Measurements from ENCODE around the gene ZMAT1.
A peak's percentile ranks its signal among the peaks of the same experiment; 100 is the strongest.

DNA sequence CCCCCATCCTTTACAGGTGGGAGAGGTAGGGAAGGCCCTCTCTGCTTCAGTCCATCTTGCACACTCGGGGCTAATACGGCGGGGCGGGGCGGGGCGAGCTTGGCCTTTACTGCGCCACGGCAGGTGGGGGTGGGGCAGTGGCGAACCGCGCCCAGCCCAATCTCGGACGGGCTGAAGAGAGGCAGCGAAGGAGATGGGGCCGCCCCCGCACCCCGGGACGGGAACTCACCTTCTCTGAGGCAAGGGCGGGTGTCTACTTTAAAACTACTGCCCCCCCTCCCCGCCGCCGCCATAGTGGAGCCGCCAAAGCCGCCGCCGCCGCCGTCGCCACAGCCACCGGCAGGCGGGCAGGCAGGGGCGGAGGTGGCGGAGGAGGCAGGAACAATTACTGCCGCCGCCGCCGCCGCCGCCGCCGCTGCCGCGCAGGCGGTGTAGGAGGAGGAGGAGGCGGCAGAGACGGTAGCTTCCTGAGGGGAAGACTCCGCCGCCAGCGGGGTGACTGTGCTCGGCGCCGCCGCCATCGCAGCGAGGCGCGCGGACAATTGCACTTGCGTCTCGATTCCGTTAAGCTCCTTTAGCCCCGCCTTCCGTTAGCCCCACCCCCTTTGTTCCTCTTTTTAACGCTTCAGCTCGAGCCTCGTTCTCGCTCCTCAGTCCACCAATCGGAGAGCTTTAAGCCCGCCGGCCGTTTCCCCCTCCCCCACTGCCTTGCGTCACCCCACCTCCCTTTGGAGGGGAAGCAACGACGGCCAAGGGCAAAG is at the start of gene ZMAT1:
- TF ChIP-seq EZH2 (IDR thresholded peaks at IDR 0.05; ENCODE audit: borderline replicate concordance, insufficient read depth, low read length, poor library complexity, severe bottlenecking): no peak
- TF ChIP-seq, protein P1, sequence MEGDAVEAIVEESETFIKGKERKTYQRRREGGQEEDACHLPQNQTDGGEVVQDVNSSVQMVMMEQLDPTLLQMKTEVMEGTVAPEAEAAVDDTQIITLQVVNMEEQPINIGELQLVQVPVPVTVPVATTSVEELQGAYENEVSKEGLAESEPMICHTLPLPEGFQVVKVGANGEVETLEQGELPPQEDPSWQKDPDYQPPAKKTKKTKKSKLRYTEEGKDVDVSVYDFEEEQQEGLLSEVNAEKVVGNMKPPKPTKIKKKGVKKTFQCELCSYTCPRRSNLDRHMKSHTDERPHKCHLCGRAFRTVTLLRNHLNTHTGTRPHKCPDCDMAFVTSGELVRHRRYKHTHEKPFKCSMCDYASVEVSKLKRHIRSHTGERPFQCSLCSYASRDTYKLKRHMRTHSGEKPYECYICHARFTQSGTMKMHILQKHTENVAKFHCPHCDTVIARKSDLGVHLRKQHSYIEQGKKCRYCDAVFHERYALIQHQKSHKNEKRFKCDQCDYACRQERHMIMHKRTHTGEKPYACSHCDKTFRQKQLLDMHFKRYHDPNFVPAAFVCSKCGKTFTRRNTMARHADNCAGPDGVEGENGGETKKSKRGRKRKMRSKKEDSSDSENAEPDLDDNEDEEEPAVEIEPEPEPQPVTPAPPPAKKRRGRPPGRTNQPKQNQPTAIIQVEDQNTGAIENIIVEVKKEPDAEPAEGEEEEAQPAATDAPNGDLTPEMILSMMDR (IDR thresholded peaks at IDR 0.05; ENCODE audit: poor library complexity, severe bottlenecking): no peak
- TF ChIP-seq RAD21 (conservative IDR thresholded peaks at IDR 0.05): no peak
- peak; percentile 93 for TF ChIP-seq POLR2AphosphoS5 (IDR thresholded peaks at IDR 0.05)
- TF ChIP-seq MXI1 (conservative IDR thresholded peaks at IDR 0.05; ENCODE audit: poor library complexity, severe bottlenecking): no peak
- TF ChIP-seq, protein P2, sequence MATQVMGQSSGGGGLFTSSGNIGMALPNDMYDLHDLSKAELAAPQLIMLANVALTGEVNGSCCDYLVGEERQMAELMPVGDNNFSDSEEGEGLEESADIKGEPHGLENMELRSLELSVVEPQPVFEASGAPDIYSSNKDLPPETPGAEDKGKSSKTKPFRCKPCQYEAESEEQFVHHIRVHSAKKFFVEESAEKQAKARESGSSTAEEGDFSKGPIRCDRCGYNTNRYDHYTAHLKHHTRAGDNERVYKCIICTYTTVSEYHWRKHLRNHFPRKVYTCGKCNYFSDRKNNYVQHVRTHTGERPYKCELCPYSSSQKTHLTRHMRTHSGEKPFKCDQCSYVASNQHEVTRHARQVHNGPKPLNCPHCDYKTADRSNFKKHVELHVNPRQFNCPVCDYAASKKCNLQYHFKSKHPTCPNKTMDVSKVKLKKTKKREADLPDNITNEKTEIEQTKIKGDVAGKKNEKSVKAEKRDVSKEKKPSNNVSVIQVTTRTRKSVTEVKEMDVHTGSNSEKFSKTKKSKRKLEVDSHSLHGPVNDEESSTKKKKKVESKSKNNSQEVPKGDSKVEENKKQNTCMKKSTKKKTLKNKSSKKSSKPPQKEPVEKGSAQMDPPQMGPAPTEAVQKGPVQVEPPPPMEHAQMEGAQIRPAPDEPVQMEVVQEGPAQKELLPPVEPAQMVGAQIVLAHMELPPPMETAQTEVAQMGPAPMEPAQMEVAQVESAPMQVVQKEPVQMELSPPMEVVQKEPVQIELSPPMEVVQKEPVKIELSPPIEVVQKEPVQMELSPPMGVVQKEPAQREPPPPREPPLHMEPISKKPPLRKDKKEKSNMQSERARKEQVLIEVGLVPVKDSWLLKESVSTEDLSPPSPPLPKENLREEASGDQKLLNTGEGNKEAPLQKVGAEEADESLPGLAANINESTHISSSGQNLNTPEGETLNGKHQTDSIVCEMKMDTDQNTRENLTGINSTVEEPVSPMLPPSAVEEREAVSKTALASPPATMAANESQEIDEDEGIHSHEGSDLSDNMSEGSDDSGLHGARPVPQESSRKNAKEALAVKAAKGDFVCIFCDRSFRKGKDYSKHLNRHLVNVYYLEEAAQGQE (IDR thresholded peaks at IDR 0.05; ENCODE audit: borderline replicate concordance): no peak
